Measurements from ENCODE around the gene RPS6KB2. TPM values are rescaled to one million over a fixed set of nuclear protein-coding genes. Genes with fewer than 3 reads are reported as not detected.

RPS6KB2 gene
- total RNA-seq (2011; cell fraction: chromatin; rRNA removed; ENCODE audit: low replicate concordance): 106 and 334 TPM in 2 replicates
- 232 and 293 TPM in 2 replicates for total RNA-seq (2011; cell fraction: nucleolus; rRNA removed)
- total RNA-seq (2011; cell fraction: nucleoplasm; rRNA removed): 151 and 161 TPM in 2 replicates
- total RNA-seq (2014; rRNA removed) (115 and 132 TPM in 2 replicates), total RNA-seq (2014; rRNA removed; fragmentation: Illumina TruSeq; extraction: Trizol) (23.8 and 33.6 TPM in 2 replicates), total RNA-seq (2015; rRNA removed; fragmentation: Illumina TruSeq; extraction: Trizol) (73.0 and 74.5 TPM in 2 replicates), total RNA-seq (2021) (98.8 and 101 TPM in 2 replicates), polyA plus RNA-seq (2011; rRNA removed) (75.5 and 82.6 TPM in 2 replicates), polyA plus RNA-seq (2014; fragmentation: Illumina TruSeq; extraction: Trizol) (84.2 and 101 TPM in 2 replicates), polyA plus RNA-seq (2014; fragmentation: Nextera tagmentation; extraction: Ambion mirVana) (1 to 10 TPM in 1 of 2 experiments, under 1 TPM in 1; 0.42 to 3.1 TPM), polyA plus RNA-seq (2014; rRNA removed) (122 and 132 TPM in 2 replicates), polyA minus RNA-seq (2011; rRNA and poly(A)+ RNA removed) (44.1 and 67.9 TPM in 2 replicates), Bru-seq, nascent RNA (percentile 83 among the genes with signal in this experiment), BruChase-seq, experiment 1, labeled RNA remaining after a 2-hour chase (percentile 75 among the genes with signal in this experiment), BruChase-seq, experiment 2, labeled RNA remaining after a 6-hour chase (percentile 80 among the genes with signal in this experiment)
- 85.9 and 172 TPM in 2 replicates for polyA plus RNA-seq (2011; cell fraction: cytosol; rRNA removed)
- polyA plus RNA-seq (2011; cell fraction: nucleus; rRNA removed): 259 and 345 TPM in 2 replicates
- 64.6 and 80.7 TPM in 2 replicates for polyA plus RNA-seq (2012)
- 44.3 and 51.4 TPM in 2 replicates for polyA minus RNA-seq (2011; cell fraction: cytosol; rRNA and poly(A)+ RNA removed)
- 68.7 and 72.5 TPM in 2 replicates for polyA minus RNA-seq (2011; cell fraction: nucleus; rRNA and poly(A)+ RNA removed)
- long read RNA-seq, experiment 1, transcript RPS6KB2-201 (15 exons, 1,733 nt): major isoform, 107 of 254 reads
- long read RNA-seq, experiment 1, partial matches to known transcripts: 118 of 254 reads
- long read RNA-seq, experiment 1, other reads (novel, unspliced or antisense): 28 of 254 reads
- long read RNA-seq, experiment 2, transcript RPS6KB2-201 (15 exons, 1,733 nt): major isoform, 67 of 122 reads
- long read RNA-seq, experiment 2, partial matches to known transcripts: 23 of 122 reads
- long read RNA-seq, experiment 2, other reads (novel, unspliced or antisense): 30 of 122 reads
- long read RNA-seq, experiment 3, transcript RPS6KB2-201 (15 exons, 1,733 nt): major isoform, 89 of 110 reads
- long read RNA-seq, experiment 3, partial matches to known transcripts: 7 of 110 reads
- long read RNA-seq, experiment 3, other reads (novel, unspliced or antisense): 13 of 110 reads

- Histone ChIP-seq H3K9me1 (ENCODE audit: control insufficient read depth, insufficient read depth, low read length) (peaks cover 4% of the 10 kb centered on the region), H3K27me3 (ENCODE audit: control insufficient read depth in 2 of 2, insufficient read depth in 2 of 2, low read length in 2 of 2) (no peaks in the 10 kb centered on the region), H4K20me1 (replicated peaks; ENCODE audit: control insufficient read depth, insufficient read depth, low read length) (no peaks in the 10 kb centered on the region), H3K9me3 (replicated peaks; ENCODE audit: control insufficient read depth, insufficient read depth, low read depth, low read length) (no peaks in the 10 kb centered on the region), H2AFZ (ENCODE audit: low read depth, low read length) (peak within 1 kb of the TSS; percentile 93), H3K4me3 (peak within 1 kb of the TSS; percentile 83), H3K4me1 (replicated peaks in 1 of 2; ENCODE audit: control insufficient read depth in 2 of 2, insufficient read depth in 2 of 2, low read length in 2 of 2) (peaks cover 9 to 43% of the 10 kb centered on the region in 2 experiments; a peak in 4 of 5 replicates), H3K4me2 (ENCODE audit: insufficient read depth, low read length) (peak within 1 kb of the TSS; percentile 93), H3K79me2 (ENCODE audit: control insufficient read depth, insufficient read depth, low read length) (peaks cover 25% of the 10 kb centered on the region), H3K36me3 (ENCODE audit: control insufficient read depth, insufficient read depth, low read length) (peaks cover 41% of the 10 kb centered on the region; the same call in 2 of the 3 replicates), H3K27ac (ENCODE audit: extremely low read depth, low read depth, low read length) (peak within 1 kb of the TSS; percentile 78), H3K9ac (ENCODE audit: insufficient read depth in 1 of 2, low read depth in 2 of 2, low read length in 2 of 2) (peak within 1 kb of the TSS; percentile 91 to 97)
- FAIRE-seq: peak; percentile 96
- intact Hi-C loops (cut with micrococcal nuclease): loop anchor here (5.0 kb wide), 1 partner anchor 79 kb away; the partner anchor contains the start of genes CDK2AP2 and PITPNM1
- ChIA-PET POLR2A (interaction anchor here (0.6 to 3.6 kb wide), 9 partner anchors 8 to 200 kb away, joined by 3 to 21 read pairs (median 3); partner anchors contain the start of gene PTPRCAP), CTCF (ENCODE audit: low intra/inter-chr PET ratio) (interaction anchor here (1.6 kb wide), 1 partner anchor 27 kb away, joined by 3 read pairs; no protein-coding TSS in a partner anchor)
- in situ Hi-C loops (cut with MboI): no loop called here
- no TSS peak for BruUV-seq (replicated peaks)
- WGBS (ENCODE audit: insufficient coverage, low coverage, missing lambda C conversion rate): 7% methylated on average over 63 of the region's 68 CpGs
- peak; percentile 96 to 99 (median 98) for DNase-seq (ENCODE audit: extremely low read depth in 1 of 4, low spot score in 3 of 4)
- ATAC-seq: peak; percentile 92
- peak; percentile 89 for TF ChIP-seq ZBTB17 (CRISPR knock-in tag; IDR thresholded peaks at IDR 0.05)
- TF ChIP-seq NFYB (IDR thresholded peaks at IDR 0.05; ENCODE audit: extremely low read depth, insufficient read length): no peak
- TF ChIP-seq POLR3A (IDR thresholded peaks at IDR 0.05; ENCODE audit: borderline replicate concordance, extremely low read depth, insufficient read depth, insufficient read length): no peak
- peak in 1 of 2 experiments; percentile 95 for TF ChIP-seq AFF1 (IDR thresholded peaks at IDR 0.05; ENCODE audit: low read depth in 1 of 2, partially characterized antibody in 2 of 2)
- peak; percentile 95 for TF ChIP-seq SIN3B (IDR thresholded peaks at IDR 0.05; ENCODE audit: low read depth)
- no peak for TF ChIP-seq KAT2B (IDR thresholded peaks at IDR 0.05; ENCODE audit: low read depth, low read length)
- peak; percentile 15; the same call in 1 of the 2 replicates for TF ChIP-seq CBFB (CRISPR knock-in tag; IDR thresholded peaks at IDR 0.05)
- peak; percentile 73; the same call in 1 of the 2 replicates for TF ChIP-seq POLR2AphosphoS5 (IDR thresholded peaks at IDR 0.05; ENCODE audit: control insufficient read depth, insufficient read depth, low read depth, low read length)
- no peak for TF ChIP-seq SMARCA4 (IDR thresholded peaks at IDR 0.05)
- no peak for TF ChIP-seq GATAD2A (IDR thresholded peaks at IDR 0.05)
- TF ChIP-seq CREM (IDR thresholded peaks at IDR 0.05; ENCODE audit: low read depth): peak; percentile 100
These were observed at the start of gene RPS6KB2 for GRCh38 chr11:67428052-67429001. Gene RPS6KB2, plus strand, starts transcription at chr11:67428494. Its CDS starts 52 bp downstream, at chr11:67428546.

Measured in K562 (cell line).